Esophagus squamous epithelium (tissue), 5 donors: ENCODE data around the gene EXOC7. TPM values are rescaled to one million over a fixed set of nuclear protein-coding genes. Genes with fewer than 3 reads are reported as not detected.

Source experiments
- DNase-seq: peaks from one replicate; lab custom pipeline; 2025; lab: John Stamatoyannopoulos, UW
- H3K27ac ChIP-seq, 4 donors: fragments of 200-600 bp; sonication (generic); one replicate each; pipeline ENCODE4 v1.5.1; 2016 to 2019; ENCODE audit warnings: mild to moderate bottlenecking in 1 of 4
- H3K27me3 ChIP-seq, 4 donors: fragments of 200-600 bp; sonication (generic); 1 replicate in 3 of 4; 2 replicates in 1 of 4; pipeline versions ENCODE4 v1.5.1 to v1.6.0; 2017 to 2021; ENCODE audit warnings: antibody characterized with exemption in 1 of 4
- H3K36me3 ChIP-seq, 3 donors: fragments of 200-600 bp; sonication (generic); one replicate each; pipeline ENCODE4 v1.5.1; 2016 to 2019
- H3K4me1 ChIP-seq, 3 donors: fragments of 200-600 bp; sonication (generic); one replicate each; pipeline ENCODE4 v1.5.1; 2017 to 2019
- H3K4me3 ChIP-seq, 4 donors: fragments of 200-600 bp; sonication (generic); 1 replicate in 3 of 4; 2 replicates in 1 of 4; pipeline ENCODE4 v1.5.1; 2016 to 2019; ENCODE audit warnings: mild to moderate bottlenecking in 2 of 4, moderate library complexity in 1 of 4
- H3K9me3 ChIP-seq, 3 donors: fragments of 200-600 bp; sonication (generic); one replicate each; pipeline ENCODE4 v1.5.1; 2016 to 2019
- CTCF ChIP-seq, 6 experiments: fragments of 450-650 bp in 4 of 6; fragments of 200-600 bp in 2 of 6; sonication (generic) in 2 of 6; IDR thresholded peaks; one replicate each; pipeline ENCODE4 v1.5.1; 2016 to 2019; ENCODE audit warnings: antibody characterized with exemption in 6 of 6, mild to moderate bottlenecking in 4 of 6, moderate library complexity in 4 of 6
- POLR2A ChIP-seq, 4 donors: fragments of 450-650 bp; IDR thresholded peaks; one replicate each; pipeline ENCODE4 v1.6.1; 2017; ENCODE audit warnings: antibody characterized with exemption in 4 of 4, mild to moderate bottlenecking in 4 of 4, moderate library complexity in 3 of 4
- WGBS, 2 donors: methylation state at CpG; one replicate each; pipeline ENCODE4 v1.1.5; 2018; 5-methylcytosine and 5-hydroxymethylcytosine counted together
- intact Hi-C: fragments of 100-400 bp; cut with DNase I; formaldehyde crosslinking; loops from one replicate; pipeline ENCODE4 v1.15.0; 2022
- total RNA-seq, 4 donors: library from RNA; depleted of rRNA; stranded (reverse); fragments of >200 nt; gene quantifications; one replicate each; pipeline ENCODE4 v1.1.0, GENCODE V29; 2016
- donor health status: DM: yes; HTN: yes; CAD: no.

EXOC7 gene
- total RNA-seq, 4 donors from 2014 or later, result 70.3 to 84.5 (median 74.4) TPM

- TF ChIP-seq CTCF (IDR thresholded peaks at IDR 0.05) (peak in 1 of 6 experiments; percentile 12), POLR2A (IDR thresholded peaks at IDR 0.05) (no peak)
- no peaks in the 10 kb centered on the region for H3K27me3 ChIP-seq
- intact Hi-C loops, result loop anchor here (5.0 kb wide), 1 partner anchor 58 kb away; no protein-coding TSS in a partner anchor
- H3K9me3 ChIP-seq, result no peaks in the 10 kb centered on the region
- 44% methylated on average over 2 of the region's 9 CpGs; no CpG with 5 or more reads in 1 of the 2 donors for WGBS, 2 donors
- peaks cover 6 to 15% (median 10%) of the 10 kb centered on the region in 3 donors for H3K4me1 ChIP-seq
- DNase-seq, result no peak
- no peaks in the 10 kb centered on the region for H3K36me3 ChIP-seq
- no peak overlapping the region for H3K4me3 ChIP-seq
- no peak overlapping the region for H3K27ac ChIP-seq
These were observed 20.4 kb upstream of the EXOC7 start for GRCh38 chr17:76123749-76124581.

- intact Hi-C loops, result loop anchor here (5.0 kb wide), 1 partner anchor 59 kb away; no protein-coding TSS in a partner anchor
- no peak overlapping the region for H3K4me3 ChIP-seq
- H3K9me3 ChIP-seq, result no peaks in the 10 kb centered on the region
- H3K36me3 ChIP-seq, result no peaks in the 10 kb centered on the region
- H3K27ac ChIP-seq, result no peak overlapping the region
- TF ChIP-seq CTCF (IDR thresholded peaks at IDR 0.05), result no peak
- TF ChIP-seq POLR2A (IDR thresholded peaks at IDR 0.05), result no peak
- peaks cover 6 to 15% (median 10%) of the 10 kb centered on the region in 3 donors for H3K4me1 ChIP-seq
- H3K27me3 ChIP-seq, result no peaks in the 10 kb centered on the region
- 75 to 76% methylated on average over 5 of the region's 5 CpGs for WGBS, 2 donors
- no peak for DNase-seq
These were observed 19.6 kb upstream of the EXOC7 start for GRCh38 chr17:76123191-76123499.

- no peaks in the 10 kb centered on the region for H3K36me3 ChIP-seq
- no peaks in the 10 kb centered on the region for H3K9me3 ChIP-seq
- TF ChIP-seq POLR2A (IDR thresholded peaks at IDR 0.05), result no peak
- no peak for TF ChIP-seq CTCF (IDR thresholded peaks at IDR 0.05)
- H3K27ac ChIP-seq, result no peak overlapping the region
- intact Hi-C loops, result loop anchor here (5.0 kb wide), 1 partner anchor 60 kb away; no protein-coding TSS in a partner anchor
- no peak for DNase-seq
- no peak overlapping the region for H3K4me3 ChIP-seq
- H3K4me1 ChIP-seq, result peaks cover 6 to 15% (median 10%) of the 10 kb centered on the region in 3 donors
- no peaks in the 10 kb centered on the region for H3K27me3 ChIP-seq
- WGBS, 2 donors, result 82 to 90% methylated on average over 10 to 20 of the region's 24 CpGs
These were observed 19.0 kb upstream of the EXOC7 start for GRCh38 chr17:76122431-76123190.

- Histone ChIP-seq H3K27me3 (no peaks in the 10 kb centered on the region), H3K36me3 (no peaks in the 10 kb centered on the region), H3K9me3 (no peaks in the 10 kb centered on the region), H3K27ac (peak overlapping the region in 3 of 4 donors; percentile 50 to 67 (median 61)), H3K4me1 (peaks cover 6 to 15% (median 10%) of the 10 kb centered on the region in 3 donors), H3K4me3 (peak overlapping the region; percentile 31 to 67 (median 40))
- TF ChIP-seq CTCF (IDR thresholded peaks at IDR 0.05), result no peak
- TF ChIP-seq POLR2A (IDR thresholded peaks at IDR 0.05), result no peak
- WGBS, 2 donors, result 48% methylated on average over 10 of the region's 42 CpGs; no CpG with 5 or more reads in 1 of the 2 donors
- intact Hi-C loops, result loop anchor here (2.0 to 5.0 kb wide), 2 partner anchors 60 to 157 kb away; no protein-coding TSS in a partner anchor
- no peak for DNase-seq
These were observed 18.4 kb upstream of the EXOC7 start for GRCh38 chr17:76121932-76122430.
